Measurements from ENCODE around the gene NR0B1. TPM values are rescaled to one million over a fixed set of nuclear protein-coding genes. Genes with fewer than 3 reads are reported as not detected.

Gene NR0B1
- total RNA-seq (not detected in 2 replicates), polyA plus RNA-seq (not detected in 2 replicates), polyA minus RNA-seq (not detected in 2 replicates)
- total RNA-seq (2013) = 0.02 TPM

- WGBS (ENCODE audit: insufficient coverage) = 5% methylated on average over 31 of the region's 46 CpGs
- no peak for ATAC-seq (ENCODE audit: low read depth)
- Histone ChIP-seq H3K27ac (ENCODE audit: low read length in 2 of 2) (no peak within 1 kb of the TSS), H4K20me1 (ENCODE audit: control insufficient read depth, insufficient read depth, low read length, poor library complexity, severe bottlenecking) (no peaks in the 10 kb centered on the region), H3K9me3 (ENCODE audit: control extremely low read depth in 1 of 3, control insufficient read depth in 2 of 3, insufficient read depth in 1 of 3, low read length in 2 of 3) (peaks cover 0 to 3% (median 0%) of the 10 kb centered on the region in 3 donors), H3K4me1 (ENCODE audit: control insufficient read depth in 2 of 2, insufficient read depth in 2 of 2, low read length in 2 of 2) (no peaks in the 10 kb centered on the region), H3K4me2 (replicated peaks; ENCODE audit: low read depth, low read length, poor library complexity, severe bottlenecking) (no peak within 1 kb of the TSS), H3K9ac (ENCODE audit: low read length) (no peak within 1 kb of the TSS), H3K79me2 (ENCODE audit: control insufficient read depth, insufficient read depth, low read length) (no peaks in the 10 kb centered on the region), H3K36me3 (replicated peaks in 1 of 2; ENCODE audit: control extremely low read depth in 1 of 2, control insufficient read depth in 1 of 2, extremely low read depth in 1 of 2, insufficient read depth in 2 of 2, low read length in 1 of 2) (no peaks in the 10 kb centered on the region), H2AFZ (ENCODE audit: insufficient read depth, low read depth, low read length, poor library complexity, severe bottlenecking) (no peak within 1 kb of the TSS), H3K4me3 (ENCODE audit: control extremely low read depth in 1 of 5, extremely low read depth in 1 of 5, insufficient read depth in 1 of 5, low read depth in 2 of 5, low read length in 4 of 5) (no peak within 1 kb of the TSS), H3K27me3 (replicated peaks in 1 of 4; ENCODE audit: control extremely low read depth in 1 of 4, control insufficient read depth in 3 of 4, insufficient read depth in 4 of 4, low read length in 3 of 4) (no peaks in the 10 kb centered on the region)
- TF ChIP-seq CTCF (IDR thresholded peaks at IDR 0.05) = no peak
- no peak for TF ChIP-seq EZH2 (IDR thresholded peaks at IDR 0.05; ENCODE audit: borderline replicate concordance, insufficient read depth, low read depth, low read length, poor library complexity, severe bottlenecking)
- no peak within 1 kb of the TSS for H3K4me3 Mint-ChIP-seq
- intact Hi-C loops (cut with micrococcal nuclease) = no loop called here
- peaks cover 10% of the 10 kb centered on the region for H3K27me3 Mint-ChIP-seq
- H3K9me3 Mint-ChIP-seq (ENCODE audit: insufficient read depth) = no peaks in the 10 kb centered on the region
- no peaks in the 10 kb centered on the region for H3K4me1 Mint-ChIP-seq
- ChIA-PET CTCF (no interaction called here), POLR2A (no interaction called here)
- no peak within 1 kb of the TSS for H3K27ac Mint-ChIP-seq
- no peak for DNase-seq
Observed at GRCh38 chrX:30309139-30309571, at the start of gene NR0B1. Gene NR0B1, minus strand, starts transcription at chrX:30309390. Its CDS starts 27 bp downstream, at chrX:30309363.

- Histone ChIP-seq H3K27me3 (replicated peaks in 1 of 4; ENCODE audit: control extremely low read depth in 1 of 4, control insufficient read depth in 3 of 4, insufficient read depth in 4 of 4, low read length in 3 of 4) (no peaks in the 10 kb centered on the region), H3K9me3 (ENCODE audit: control extremely low read depth in 1 of 3, control insufficient read depth in 2 of 3, insufficient read depth in 1 of 3, low read length in 2 of 3) (no peaks in the 10 kb centered on the region), H3K27ac (ENCODE audit: low read length in 2 of 2) (no peak overlapping the region), H4K20me1 (ENCODE audit: control insufficient read depth, insufficient read depth, low read length, poor library complexity, severe bottlenecking) (no peaks in the 10 kb centered on the region), H2AFZ (ENCODE audit: insufficient read depth, low read depth, low read length, poor library complexity, severe bottlenecking) (no peak overlapping the region), H3K4me2 (replicated peaks; ENCODE audit: low read depth, low read length, poor library complexity, severe bottlenecking) (no peak overlapping the region), H3K36me3 (replicated peaks in 1 of 2; ENCODE audit: control extremely low read depth in 1 of 2, control insufficient read depth in 1 of 2, extremely low read depth in 1 of 2, insufficient read depth in 2 of 2, low read length in 1 of 2) (no peaks in the 10 kb centered on the region), H3K79me2 (ENCODE audit: control insufficient read depth, insufficient read depth, low read length) (no peaks in the 10 kb centered on the region), H3K4me3 (ENCODE audit: control extremely low read depth in 1 of 5, extremely low read depth in 1 of 5, insufficient read depth in 1 of 5, low read depth in 2 of 5, low read length in 4 of 5) (no peak overlapping the region), H3K9ac (ENCODE audit: low read length) (no peak overlapping the region), H3K4me1 (ENCODE audit: control insufficient read depth in 2 of 2, insufficient read depth in 2 of 2, low read length in 2 of 2) (no peaks in the 10 kb centered on the region)
- ATAC-seq (ENCODE audit: low read depth) (no peak), DNase-seq (no peak)
- Mint-ChIP-seq H3K4me1 (no peaks in the 10 kb centered on the region), H3K27me3 (no peaks in the 10 kb centered on the region), H3K4me3 (no peak overlapping the region), H3K27ac (no peak overlapping the region), H3K9me3 (ENCODE audit: insufficient read depth) (peaks cover 4% of the 10 kb centered on the region)
- ChIA-PET POLR2A (no interaction called here), CTCF (no interaction called here)
- TF ChIP-seq EZH2 (IDR thresholded peaks at IDR 0.05; ENCODE audit: borderline replicate concordance, insufficient read depth, low read depth, low read length, poor library complexity, severe bottlenecking) (no peak), CTCF (IDR thresholded peaks at IDR 0.05) (no peak)
- intact Hi-C loops (cut with micrococcal nuclease) = no loop called here
Observed at GRCh38 chrX:30349946-30350345, 40.8 kb upstream of the NR0B1 start.

Data from B cell (primary cell).